T-helper 2 cell treated with Interferon-gamma antibody and Interleukin-4, amounts not matched to agents 5 μg/mL and 100 μg/mL, for 36 hours (primary cell): ENCODE results near the gene LIMS2.
A peak's percentile ranks its signal among the peaks of the same experiment; 100 is the strongest.

Experiments
- DNase-seq: peaks from one replicate; pipeline ENCODE4 v3.0.0; 2021; ENCODE audit warnings: low spot score
- H3K27ac Mint-ChIP-seq: one replicate; pipeline ENCODE4 v1.8.0; 2021; ENCODE audit warnings: mild to moderate bottlenecking, mixed read lengths
- H3K27me3 Mint-ChIP-seq: one replicate; pipeline ENCODE4 v1.8.0; 2021; ENCODE audit warnings: low read depth, mixed read lengths
- H3K36me3 Mint-ChIP-seq: one replicate; pipeline ENCODE4 v1.8.0; 2021; ENCODE audit warnings: low read depth, mixed read lengths
- H3K4me1 Mint-ChIP-seq: one replicate; pipeline ENCODE4 v1.8.0; 2021; ENCODE audit warnings: low read depth, mixed read lengths
- H3K4me3 Mint-ChIP-seq: one replicate; pipeline ENCODE4 v1.8.0; 2022; ENCODE audit warnings: mild to moderate bottlenecking, moderate library complexity, mixed read lengths
- H3K9me3 Mint-ChIP-seq: one replicate; pipeline ENCODE4 v1.8.0; 2021; ENCODE audit warnings: mixed read lengths

The LIMS2 gene

GRCh38 chr2:127644066-127645025 lies 31.0 kb downstream of the LIMS2 start:
- Mint-ChIP-seq H3K4me3 (no peak overlapping the region), H3K4me1 (peaks cover 6% of the 10 kb centered on the region), H3K27me3 (no peaks in the 10 kb centered on the region), H3K9me3 (no peaks in the 10 kb centered on the region), H3K27ac (no peak overlapping the region), H3K36me3 (no peaks in the 10 kb centered on the region)
- no peak for DNase-seq

GRCh38 chr2:127643439-127644065 lies 31.8 kb downstream of the LIMS2 start:
- H3K9me3 Mint-ChIP-seq, result no peaks in the 10 kb centered on the region
- no peaks in the 10 kb centered on the region for H3K36me3 Mint-ChIP-seq
- DNase-seq, result no peak
- H3K4me1 Mint-ChIP-seq, result peaks cover 12% of the 10 kb centered on the region
- no peak overlapping the region for H3K27ac Mint-ChIP-seq
- H3K4me3 Mint-ChIP-seq, result no peak overlapping the region
- no peaks in the 10 kb centered on the region for H3K27me3 Mint-ChIP-seq

GRCh38 chr2:127642706-127643438 lies 32.5 kb downstream of the LIMS2 start:
- Mint-ChIP-seq H3K27ac (no peak overlapping the region), H3K9me3 (no peaks in the 10 kb centered on the region), H3K36me3 (no peaks in the 10 kb centered on the region), H3K27me3 (no peaks in the 10 kb centered on the region), H3K4me3 (no peak overlapping the region), H3K4me1 (peaks cover 17% of the 10 kb centered on the region)
- no peak for DNase-seq

- Mint-ChIP-seq H3K27ac (peak overlapping the region; percentile 41), H3K36me3 (no peaks in the 10 kb centered on the region), H3K9me3 (no peaks in the 10 kb centered on the region), H3K4me1 (peaks cover 20% of the 10 kb centered on the region), H3K4me3 (peak overlapping the region; percentile 45), H3K27me3 (no peaks in the 10 kb centered on the region)
- peak; percentile 10 for DNase-seq
Observed at GRCh38 chr2:127641846-127642507, 33.4 kb downstream of the LIMS2 start.

GRCh38 chr2:127641133-127641532 lies 34.2 kb downstream of the LIMS2 start:
- no peaks in the 10 kb centered on the region for H3K36me3 Mint-ChIP-seq
- peaks cover 22% of the 10 kb centered on the region for H3K4me1 Mint-ChIP-seq
- H3K27ac Mint-ChIP-seq, result no peak overlapping the region
- H3K27me3 Mint-ChIP-seq, result no peaks in the 10 kb centered on the region
- H3K4me3 Mint-ChIP-seq, result peak overlapping the region; percentile 54
- no peaks in the 10 kb centered on the region for H3K9me3 Mint-ChIP-seq
- DNase-seq, result no peak

GRCh38 chr2:127640082-127641072 lies 35.0 kb downstream of the LIMS2 start:
- Mint-ChIP-seq H3K36me3 (no peaks in the 10 kb centered on the region), H3K27me3 (no peaks in the 10 kb centered on the region), H3K4me3 (peak overlapping the region; percentile 54), H3K4me1 (peaks cover 22% of the 10 kb centered on the region), H3K9me3 (no peaks in the 10 kb centered on the region), H3K27ac (peak overlapping the region; percentile 78)
- DNase-seq, result peak; percentile 14

- Mint-ChIP-seq H3K9me3 (no peaks in the 10 kb centered on the region), H3K4me3 (peak overlapping the region; percentile 48), H3K36me3 (no peaks in the 10 kb centered on the region), H3K4me1 (peaks cover 22% of the 10 kb centered on the region), H3K27me3 (no peaks in the 10 kb centered on the region), H3K27ac (peak overlapping the region; percentile 82)
- DNase-seq, result no peak
Observed at GRCh38 chr2:127639111-127639474, 36.2 kb downstream of the LIMS2 start.

- no peak for DNase-seq
- Mint-ChIP-seq H3K27ac (peak overlapping the region; percentile 84), H3K4me1 (peaks cover 23% of the 10 kb centered on the region), H3K36me3 (no peaks in the 10 kb centered on the region), H3K9me3 (no peaks in the 10 kb centered on the region), H3K4me3 (peak overlapping the region; percentile 76), H3K27me3 (no peaks in the 10 kb centered on the region)
Observed at GRCh38 chr2:127638361-127639110, 36.8 kb downstream of the LIMS2 start.

GRCh38 chr2:127637725-127638252 lies 37.5 kb downstream of the LIMS2 start:
- no peak for DNase-seq
- no peaks in the 10 kb centered on the region for H3K9me3 Mint-ChIP-seq
- H3K27ac Mint-ChIP-seq, result peak overlapping the region; percentile 84
- peaks cover 28% of the 10 kb centered on the region for H3K4me1 Mint-ChIP-seq
- no peaks in the 10 kb centered on the region for H3K27me3 Mint-ChIP-seq
- no peaks in the 10 kb centered on the region for H3K36me3 Mint-ChIP-seq
- H3K4me3 Mint-ChIP-seq, result peak overlapping the region; percentile 76

- Mint-ChIP-seq H3K36me3 (no peaks in the 10 kb centered on the region), H3K27me3 (no peaks in the 10 kb centered on the region), H3K9me3 (no peaks in the 10 kb centered on the region), H3K27ac (peak overlapping the region; percentile 26), H3K4me1 (peaks cover 28% of the 10 kb centered on the region), H3K4me3 (no peak overlapping the region)
- DNase-seq, result no peak
Observed at GRCh38 chr2:127637236-127637630, 38.1 kb downstream of the LIMS2 start.

GRCh38 chr2:127636248-127637235 lies 38.8 kb downstream of the LIMS2 start:
- Mint-ChIP-seq H3K27me3 (no peaks in the 10 kb centered on the region), H3K36me3 (no peaks in the 10 kb centered on the region), H3K9me3 (no peaks in the 10 kb centered on the region), H3K4me1 (peaks cover 28% of the 10 kb centered on the region), H3K27ac (no peak overlapping the region), H3K4me3 (no peak overlapping the region)
- DNase-seq, result no peak
